PC-9 (cell line): ENCODE data around the gene MPST.

Experiments used
- CTCF ChIP-seq: fragments of 200-600 bp; sonication (generic); conservative IDR thresholded peaks from 2 replicates; pipeline ENCODE4 v1.6.1; 2017; ENCODE audit warnings: mixed run types, antibody characterized with exemption, mild to moderate bottlenecking, moderate library complexity
- EZH2 ChIP-seq: fragments of 200-600 bp; sonication (generic); IDR thresholded peaks from 2 replicates; pipeline ENCODE4 v1.8.0; 2017; ENCODE audit warnings: antibody characterized with exemption, low read depth

GRCh38 chr22:37028692-37029674 is 9.4 kb downstream of the MPST start:
- TF ChIP-seq CTCF (no peak), EZH2 (no peak)
